UCSD-AML1 (cell line): ENCODE data around the gene MORC4.
A peak's percentile ranks its signal among the peaks of the same experiment; 100 is the strongest.

Experiments
- DNase-seq: peaks from one replicate; lab custom pipeline; 2025; ENCODE audit not compliant: unreplicated experiment; lab: John Stamatoyannopoulos, UW

MORC4 gene

DNA sequence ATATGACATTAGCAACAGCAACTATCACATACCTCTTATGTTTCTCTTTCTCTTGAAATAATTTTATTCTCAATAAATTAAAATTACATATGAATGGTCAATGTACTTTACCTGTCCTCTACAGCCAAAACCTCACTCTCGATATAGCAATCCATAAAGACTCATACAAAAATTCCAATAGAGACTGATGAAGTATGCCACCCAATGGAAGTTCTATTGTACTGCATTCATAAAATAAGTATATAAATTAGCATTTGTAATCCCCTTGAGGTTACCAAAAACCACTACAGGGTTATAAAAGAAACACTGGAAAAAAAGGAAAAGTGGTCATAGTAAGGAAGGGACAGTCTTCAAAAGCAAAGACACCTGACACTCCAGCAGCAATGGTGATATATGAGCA is 47.0 kb downstream of the MORC4 start:
- no peak for DNase-seq

DNA sequence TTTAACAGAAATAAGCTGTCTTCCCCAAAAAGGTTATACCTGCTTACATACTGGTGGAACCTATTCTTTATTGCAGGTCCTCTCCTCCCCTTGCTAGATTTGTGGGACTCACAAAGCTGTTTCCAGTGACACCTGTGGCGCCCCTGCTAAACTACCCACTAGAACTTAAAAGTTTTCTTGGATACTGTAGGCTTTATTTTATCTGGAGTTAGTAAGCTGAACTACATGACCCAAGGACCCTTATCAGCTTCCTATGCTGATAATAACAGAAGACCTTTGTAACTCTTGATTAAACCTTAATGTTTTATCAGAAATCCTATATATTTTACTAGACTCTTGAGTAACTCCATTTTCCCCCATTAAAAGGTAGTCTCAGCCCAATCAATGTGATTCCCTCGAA is 47.5 kb downstream of the MORC4 start:
- no peak for DNase-seq

DNA sequence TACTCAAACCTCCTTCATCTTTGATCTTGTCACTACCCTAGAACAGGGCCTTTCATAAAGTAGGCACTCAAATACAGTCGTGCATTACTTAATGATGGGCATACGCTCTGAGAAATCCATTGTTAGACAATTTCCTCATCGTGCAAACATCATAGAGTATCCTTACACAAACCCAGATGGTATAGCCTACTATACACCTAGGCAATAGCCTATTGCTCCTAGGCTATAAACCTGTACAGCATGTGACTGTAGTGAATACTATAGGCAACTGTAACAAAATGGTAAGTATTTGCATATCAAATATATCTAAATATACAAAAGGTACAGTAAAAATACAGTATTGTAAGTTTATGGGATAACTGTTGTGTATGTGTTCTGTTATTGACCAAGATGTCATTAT is 47.9 kb downstream of the MORC4 start:
- no peak for DNase-seq

DNA sequence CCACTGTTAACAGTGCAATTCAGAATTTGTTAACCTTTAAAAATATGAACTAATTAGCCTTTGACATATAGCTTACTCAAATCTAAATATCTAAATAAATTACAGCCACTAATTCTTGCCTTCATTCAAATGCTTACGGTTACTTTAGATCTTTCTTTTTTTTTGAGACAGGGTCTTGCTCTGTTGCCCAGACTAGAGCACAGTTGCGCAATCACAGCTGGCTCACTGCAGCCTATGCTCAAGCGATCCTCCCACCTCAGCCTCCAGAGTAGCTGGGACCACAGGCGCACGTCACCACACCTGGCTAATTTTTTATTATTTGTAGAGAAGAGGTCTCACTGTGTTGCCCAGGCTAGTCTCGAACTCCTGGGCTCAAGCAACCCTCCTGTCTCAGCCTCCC is 48.8 kb downstream of the MORC4 start:
- DNase-seq = no peak

DNA sequence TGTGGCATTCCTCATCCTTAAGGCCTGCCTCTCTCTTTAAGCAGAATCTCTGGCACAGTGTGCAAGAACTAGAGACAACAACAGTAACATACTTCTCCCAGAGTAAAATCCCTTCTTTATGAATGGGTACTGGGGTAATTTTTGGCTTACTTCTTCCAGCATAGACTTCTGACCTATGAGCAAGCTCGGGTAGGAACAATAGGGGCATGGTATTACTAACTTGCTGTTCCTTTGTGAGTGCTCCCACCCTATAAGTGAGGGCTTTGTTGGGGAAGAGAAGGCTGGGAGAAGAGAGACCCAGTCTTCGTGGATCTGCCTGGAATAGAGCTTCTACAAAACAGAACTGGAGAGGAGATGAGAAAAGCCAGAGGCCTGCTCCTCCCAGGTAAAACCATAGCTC is 49.6 kb downstream of the MORC4 start:
- no peak for DNase-seq

DNA sequence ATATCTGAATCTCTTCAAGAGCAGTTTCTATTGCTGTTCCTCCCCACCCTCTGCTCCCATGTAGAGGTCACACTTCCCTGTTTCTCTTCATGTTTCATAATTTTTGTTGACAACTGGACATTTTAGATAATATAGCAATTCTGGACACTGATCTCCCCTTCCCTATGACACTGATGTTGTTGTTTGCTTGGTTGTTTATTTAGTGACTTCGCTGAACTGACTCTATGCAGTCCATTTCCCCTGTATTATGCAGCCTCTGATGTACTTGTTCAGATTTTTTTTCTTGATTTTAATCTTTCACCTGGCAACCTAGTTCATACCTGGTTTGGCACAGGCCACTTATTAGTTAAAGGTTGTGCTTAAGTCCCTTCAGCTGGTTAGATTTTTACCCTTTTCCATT is 50.6 kb downstream of the MORC4 start:
- no peak for DNase-seq

DNA sequence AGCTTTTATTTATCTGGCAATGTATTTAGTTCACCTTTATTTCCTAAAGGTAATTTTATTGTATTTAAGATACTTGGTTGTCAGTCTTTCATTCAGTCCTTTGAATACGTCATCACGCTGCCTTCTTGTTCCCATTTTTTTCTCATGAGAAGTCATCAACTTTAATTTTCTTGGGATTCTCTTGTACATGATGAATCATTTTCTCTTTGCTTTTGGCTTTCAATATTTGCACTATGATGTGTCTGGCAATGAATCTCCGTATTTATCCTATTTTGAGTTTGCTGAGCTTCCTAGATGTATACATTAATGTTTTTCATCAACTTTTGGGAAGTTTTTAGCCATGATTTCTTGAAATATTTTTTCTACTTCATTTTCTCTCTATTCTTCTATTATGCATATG is 51.4 kb downstream of the MORC4 start:
- DNase-seq = no peak

DNA sequence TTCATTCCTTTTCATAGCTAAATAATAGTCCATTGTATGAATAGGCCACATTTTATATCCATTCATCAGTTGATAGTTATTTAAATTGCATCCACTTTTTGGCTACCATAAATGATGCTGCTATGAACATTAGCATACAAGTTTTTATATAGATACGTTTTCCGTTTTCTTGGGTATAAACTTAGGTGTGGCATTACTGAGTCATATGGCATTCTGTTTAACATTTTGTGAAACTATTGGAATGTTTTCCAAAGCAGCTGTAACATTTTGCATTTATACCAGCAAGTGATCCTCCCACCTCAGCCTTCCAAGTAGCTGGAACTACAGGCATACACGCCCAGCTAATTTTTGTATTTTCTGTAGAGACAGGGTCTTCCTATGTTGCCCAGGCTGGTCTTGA is 53.5 kb downstream of the MORC4 start:
- no peak for DNase-seq

DNA sequence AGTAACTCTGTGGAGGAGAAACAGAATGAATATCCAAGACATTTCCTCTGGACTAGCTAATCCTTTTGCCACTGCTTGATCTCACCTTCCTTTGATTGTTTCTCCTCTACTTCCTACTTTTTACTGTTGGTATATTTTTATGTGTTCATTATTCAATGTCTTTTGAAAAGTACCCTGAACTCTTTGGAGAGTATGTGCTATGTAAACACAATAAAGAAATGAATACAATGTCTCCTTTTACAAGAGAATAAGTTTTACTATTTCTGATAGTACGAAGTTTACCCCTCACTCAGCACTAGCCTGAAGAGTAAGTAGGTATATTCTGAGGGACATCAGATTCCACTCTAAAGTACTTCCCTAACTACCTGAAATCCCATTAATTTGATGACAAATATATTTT is 59.9 kb downstream of the MORC4 start:
- DNase-seq = no peak

DNA sequence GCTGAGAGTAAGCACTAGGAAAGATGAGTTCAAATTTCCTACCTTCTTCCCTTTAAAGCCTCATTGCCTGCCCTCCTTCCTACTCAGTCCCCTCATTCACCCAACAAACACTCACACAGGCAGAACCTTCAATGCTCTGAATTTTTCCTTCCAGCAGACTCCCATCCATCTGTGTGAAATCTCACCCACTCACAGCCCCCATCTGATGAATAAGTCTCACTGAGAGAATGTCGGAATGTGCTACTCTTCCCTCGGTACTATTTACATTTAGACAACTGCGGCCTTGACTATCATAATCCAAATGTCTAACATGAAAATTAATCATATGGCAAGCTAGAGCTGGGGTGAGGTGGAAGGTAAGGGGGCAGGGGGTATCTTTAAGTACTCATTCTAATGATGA is 60.4 kb downstream of the MORC4 start:
- no peak for DNase-seq

DNA sequence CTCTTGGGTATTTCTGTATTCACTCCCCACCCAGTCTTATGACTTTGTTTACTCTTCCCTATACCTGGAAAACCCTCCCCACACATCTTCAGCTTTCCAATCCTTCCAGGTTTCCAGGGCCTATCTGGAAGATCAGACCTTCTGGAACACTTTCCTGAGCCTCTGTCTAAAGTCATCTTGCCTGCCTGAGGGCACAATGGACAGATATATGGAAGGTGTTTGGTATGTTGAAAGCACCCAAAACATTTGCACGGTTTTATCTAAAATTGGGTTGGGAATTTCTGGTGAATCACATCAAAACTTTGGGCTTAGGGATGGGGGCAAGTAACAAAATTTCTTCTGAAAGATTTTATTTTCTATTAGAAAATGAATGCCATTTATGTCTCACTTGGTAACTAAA is 63.8 kb downstream of the MORC4 start:
- no peak for DNase-seq

DNA sequence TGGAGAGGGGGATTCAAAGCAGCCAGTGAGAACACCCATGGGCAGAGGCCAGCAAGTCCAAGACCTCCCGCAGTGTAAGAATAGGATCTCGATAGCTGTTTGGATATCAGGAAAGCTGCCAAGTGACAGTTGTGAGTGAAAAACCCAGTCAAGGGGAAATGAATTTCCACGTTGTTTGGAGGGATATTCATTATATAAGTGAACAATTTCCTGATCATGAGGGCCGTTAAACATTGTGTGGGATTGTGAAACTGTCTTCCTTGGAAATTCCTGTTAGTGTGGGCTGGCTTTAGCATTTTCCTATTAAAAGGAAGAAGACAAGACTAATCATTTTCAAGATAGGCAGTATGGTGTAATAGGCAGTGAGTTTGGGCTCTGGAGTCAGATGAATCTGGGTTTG is 64.8 kb downstream of the MORC4 start:
- DNase-seq = no peak

DNA sequence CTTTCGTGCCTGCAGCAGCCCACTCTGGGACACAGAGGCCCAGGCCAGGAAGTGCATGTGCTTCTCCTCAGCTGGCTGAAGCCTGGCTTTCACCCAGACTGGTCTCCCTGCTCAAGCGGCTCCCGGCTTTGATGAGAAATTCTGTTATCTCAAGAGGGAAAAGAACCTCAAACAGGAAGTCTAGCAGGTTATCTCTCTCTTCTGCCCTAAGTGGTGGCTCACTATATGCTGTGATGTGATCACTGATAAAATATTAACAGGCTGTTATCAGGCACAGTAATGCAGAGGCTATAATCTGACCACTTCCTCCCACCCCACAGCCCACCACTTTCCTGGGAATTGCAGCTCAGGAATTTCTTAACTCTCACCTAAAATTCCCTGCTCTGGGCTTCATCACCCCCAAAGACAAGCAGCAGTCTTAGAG is 66.5 kb downstream of the MORC4 start:
- no peak for DNase-seq

DNA sequence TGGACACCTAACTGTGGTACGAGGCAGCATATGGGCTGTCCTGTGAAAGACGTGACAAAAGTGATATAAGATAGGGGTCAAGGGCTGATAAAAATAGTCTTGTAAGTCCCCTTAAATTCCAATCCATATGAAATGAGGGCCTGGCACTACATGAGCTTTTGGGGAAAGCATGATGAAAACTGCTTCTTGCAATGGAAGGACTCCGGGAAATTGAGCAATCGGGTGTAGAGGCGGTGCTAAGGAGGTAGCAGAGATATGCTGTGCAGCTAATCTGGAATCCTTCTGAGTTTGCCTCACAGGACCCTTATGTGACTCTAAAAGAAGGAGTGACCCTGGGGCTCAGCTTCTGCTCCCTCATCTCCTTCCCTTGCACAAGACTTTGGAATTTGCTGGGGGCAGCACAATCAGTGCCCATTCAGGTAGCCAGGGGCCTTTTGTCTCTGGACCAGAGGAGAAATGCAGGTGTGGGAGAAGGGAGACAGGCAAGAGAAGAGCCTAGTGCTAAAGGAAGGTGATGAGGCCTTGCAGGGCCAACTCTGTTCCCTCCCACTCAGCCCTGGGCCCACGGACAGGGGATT is 67.0 kb downstream of the MORC4 start:
- no peak for DNase-seq

DNA sequence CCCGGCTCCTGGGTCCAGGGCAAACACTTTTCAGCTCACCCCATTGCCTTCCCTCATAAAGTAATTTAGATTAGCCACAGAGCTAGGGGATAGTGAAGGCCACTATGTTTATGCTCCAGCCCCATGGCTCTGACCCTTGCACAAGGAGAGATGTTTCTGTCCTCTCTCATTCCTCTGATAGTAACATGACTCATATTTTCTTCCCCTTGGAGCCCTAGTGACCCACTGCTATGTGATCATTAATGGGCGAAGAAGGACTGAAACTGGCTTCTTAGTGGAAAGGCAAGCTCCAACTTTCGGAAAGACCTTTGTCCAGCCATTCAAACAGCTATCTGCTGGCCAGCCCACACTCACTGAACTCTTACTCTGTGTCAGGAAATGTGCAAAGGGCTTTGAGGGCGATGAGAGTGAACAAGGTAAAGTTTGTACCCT is 67.5 kb downstream of the MORC4 start:
- DNase-seq = no peak

DNA sequence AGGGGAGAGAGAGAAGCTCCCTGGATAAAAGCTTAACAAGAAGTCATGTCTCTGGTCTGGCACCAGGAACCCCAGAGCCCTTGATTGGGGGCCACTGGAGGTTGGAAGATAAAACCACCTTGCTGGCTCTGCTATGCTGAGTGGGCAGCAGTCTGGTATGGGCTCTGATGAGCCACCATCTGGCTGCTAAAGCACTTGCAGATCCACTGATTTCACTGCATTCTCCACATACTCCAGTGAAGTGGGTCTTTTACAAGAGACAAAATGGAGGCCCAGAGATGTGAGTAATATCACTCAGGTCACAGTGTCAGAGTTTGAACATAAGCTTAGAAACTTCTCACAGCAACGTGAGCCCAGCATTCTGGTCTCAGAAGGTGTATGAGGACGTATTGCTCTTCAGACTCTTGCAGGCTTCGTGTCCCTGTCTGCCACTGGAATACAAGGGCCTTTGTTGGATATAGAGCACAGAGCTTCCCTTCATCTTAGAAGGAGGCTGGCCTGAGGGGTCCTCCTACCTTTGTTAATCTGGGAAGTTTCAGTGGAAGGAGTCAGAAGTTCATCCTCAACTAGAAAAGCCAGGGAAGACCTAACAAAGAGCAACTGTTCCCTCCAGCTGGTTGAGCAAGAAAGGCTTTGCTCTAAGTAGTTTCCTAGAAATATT is 68.1 kb downstream of the MORC4 start:
- DNase-seq = no peak

DNA sequence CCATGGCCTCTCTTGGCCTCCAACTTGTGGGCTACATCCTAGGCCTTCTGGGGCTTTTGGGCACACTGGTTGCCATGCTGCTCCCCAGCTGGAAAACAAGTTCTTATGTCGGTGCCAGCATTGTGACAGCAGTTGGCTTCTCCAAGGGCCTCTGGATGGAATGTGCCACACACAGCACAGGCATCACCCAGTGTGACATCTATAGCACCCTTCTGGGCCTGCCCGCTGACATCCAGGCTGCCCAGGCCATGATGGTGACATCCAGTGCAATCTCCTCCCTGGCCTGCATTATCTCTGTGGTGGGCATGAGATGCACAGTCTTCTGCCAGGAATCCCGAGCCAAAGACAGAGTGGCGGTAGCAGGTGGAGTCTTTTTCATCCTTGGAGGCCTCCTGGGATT is 71.8 kb downstream of the MORC4 start:
- no peak for DNase-seq

DNA sequence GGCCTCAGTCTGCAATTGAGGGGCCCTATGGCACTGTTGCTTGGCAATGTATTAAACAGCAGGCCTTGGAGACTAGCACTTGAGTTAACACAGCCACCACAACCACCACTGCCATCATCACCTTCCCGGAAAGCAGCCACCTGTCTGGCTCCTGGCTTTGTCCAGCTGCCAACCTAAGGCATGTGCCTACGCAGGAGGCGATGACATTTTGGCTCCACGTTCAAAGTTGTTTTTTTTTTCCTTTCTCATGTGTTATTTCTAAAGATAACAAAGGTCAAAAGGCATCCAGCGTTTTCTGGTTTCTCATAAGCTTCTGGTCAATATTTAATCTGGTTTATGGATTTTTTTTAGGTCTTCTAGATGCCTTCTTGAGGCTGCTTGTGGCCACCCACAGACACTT is 72.3 kb downstream of the MORC4 start:
- no peak for DNase-seq

DNA sequence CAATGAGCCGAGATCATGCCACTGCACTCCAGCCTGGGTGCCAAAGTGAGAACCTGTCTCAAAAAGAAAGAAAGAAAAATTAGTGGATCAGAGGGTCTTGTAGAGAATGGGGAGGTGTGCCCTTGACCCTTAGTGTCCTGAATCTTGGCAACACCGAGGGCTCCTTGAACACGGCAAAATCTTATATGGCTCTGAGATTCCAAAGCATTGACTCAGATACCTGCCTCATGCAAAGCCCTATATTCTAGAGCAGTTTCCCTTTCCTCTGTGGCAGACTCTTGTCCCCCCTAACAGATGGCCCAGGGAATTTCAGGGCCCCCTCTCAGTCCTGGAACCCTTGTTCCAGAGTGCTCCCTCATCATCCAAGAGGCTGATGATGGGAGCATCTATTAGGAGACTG is 73.0 kb downstream of the MORC4 start:
- no peak for DNase-seq

DNA sequence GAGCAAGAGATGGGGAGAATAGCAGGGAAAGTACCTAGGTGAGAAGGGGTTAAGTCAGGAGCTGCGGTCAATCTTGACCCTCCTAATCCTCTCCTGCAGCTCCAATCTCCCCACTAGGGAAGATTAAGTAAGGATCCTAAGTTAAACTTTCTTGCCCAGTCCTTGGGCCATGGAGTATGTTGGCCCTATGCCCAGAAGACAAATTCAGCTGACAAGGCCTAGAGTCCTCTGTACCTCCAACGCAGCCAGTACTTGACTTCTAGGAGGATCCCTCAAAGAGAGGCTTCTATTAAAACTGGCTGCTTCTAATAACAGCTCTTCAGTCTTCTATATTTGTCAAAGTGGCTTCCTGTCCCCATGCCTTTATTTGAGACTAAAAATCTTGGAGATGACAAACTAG is 78.4 kb downstream of the MORC4 start:
- no peak for DNase-seq

DNA sequence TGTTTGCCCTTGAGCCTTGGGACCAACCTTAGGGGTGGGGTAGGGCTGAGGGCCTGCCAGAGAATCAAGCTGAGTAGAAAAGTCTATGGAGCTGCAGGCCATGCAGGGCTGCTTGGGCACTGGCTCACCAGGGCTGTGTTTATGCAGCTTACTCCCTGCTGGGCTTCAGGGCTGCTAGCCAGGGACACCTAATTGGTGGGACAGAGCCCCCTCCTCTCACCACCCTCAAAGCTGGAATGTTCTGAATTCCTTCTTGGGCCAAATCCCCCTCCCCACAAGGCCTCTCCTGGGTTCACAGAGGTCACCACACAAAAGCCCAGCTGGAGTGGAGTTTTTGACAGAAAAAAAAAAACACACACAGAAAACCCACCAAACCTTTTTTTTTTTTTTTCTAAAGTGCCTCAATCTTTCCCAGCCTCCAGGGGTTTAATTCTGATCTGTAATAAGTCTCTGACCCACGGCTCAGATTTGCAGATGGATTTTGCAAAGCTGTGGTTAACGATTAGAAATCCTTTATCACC is 80.0 kb downstream of the MORC4 start, which contains the start of gene CLDN2:
Gene CLDN2 (plus strand): TSS at position 471 of the 521 bp plus-strand sequence. CDS start 7,827 bp downstream, outside the sequence.
- DNase-seq = no peak

DNA sequence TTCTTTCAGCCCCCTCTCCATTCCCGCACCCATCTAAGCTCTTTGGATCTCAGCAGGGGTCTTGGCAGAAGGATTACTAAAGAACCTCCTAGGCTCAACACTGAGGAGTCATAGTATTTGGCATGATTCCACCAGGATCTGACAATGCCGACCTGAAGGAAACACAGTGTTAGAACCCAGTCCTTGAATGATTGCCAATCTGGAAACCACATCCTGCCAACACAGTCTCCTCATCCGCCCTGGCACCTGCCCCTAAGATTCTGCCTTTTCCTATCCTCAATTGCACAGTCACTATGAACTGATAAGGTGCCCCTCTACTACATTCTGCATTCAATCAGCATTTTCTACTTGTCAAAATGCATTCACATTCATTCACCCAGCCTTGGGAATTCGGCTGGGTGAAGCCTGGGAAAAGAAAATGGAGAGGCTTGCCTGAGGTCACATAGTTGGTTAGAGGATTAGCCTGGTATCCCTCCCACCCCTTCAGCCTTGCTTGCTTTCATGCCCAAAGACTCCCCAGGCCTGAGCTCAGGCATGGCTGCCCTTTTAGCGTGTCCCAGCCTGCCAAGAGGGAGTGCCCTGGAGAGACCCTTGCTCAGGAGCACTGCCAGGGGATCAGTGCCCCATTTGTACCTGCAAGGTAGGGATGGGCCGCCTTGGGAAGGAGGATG is 82.0 kb downstream of the MORC4 start:
- DNase-seq = peak; percentile 15
